ENCODE measurements around the gene PCDH9. TPM values are rescaled to one million over a fixed set of nuclear protein-coding genes. Genes with fewer than 3 reads are reported as not detected.

The PCDH9 gene
- total and polyA plus RNA-seq, 12 donors, result 2.9 to 32.0 (median 15.4) TPM

GRCh38 chr13:66503890-66504289 lies 726.2 kb downstream of the PCDH9 start:
- no peak overlapping the region for H3K27ac ChIP-seq
- H3K9me3 ChIP-seq, result no peaks in the 10 kb centered on the region
- DNase-seq, result no peak
- H3K27me3 ChIP-seq, result no peaks in the 10 kb centered on the region
- WGBS, 2 donors, result 78 to 79% methylated on average over 6 of the region's 6 CpGs
- TF ChIP-seq, protein P1, sequence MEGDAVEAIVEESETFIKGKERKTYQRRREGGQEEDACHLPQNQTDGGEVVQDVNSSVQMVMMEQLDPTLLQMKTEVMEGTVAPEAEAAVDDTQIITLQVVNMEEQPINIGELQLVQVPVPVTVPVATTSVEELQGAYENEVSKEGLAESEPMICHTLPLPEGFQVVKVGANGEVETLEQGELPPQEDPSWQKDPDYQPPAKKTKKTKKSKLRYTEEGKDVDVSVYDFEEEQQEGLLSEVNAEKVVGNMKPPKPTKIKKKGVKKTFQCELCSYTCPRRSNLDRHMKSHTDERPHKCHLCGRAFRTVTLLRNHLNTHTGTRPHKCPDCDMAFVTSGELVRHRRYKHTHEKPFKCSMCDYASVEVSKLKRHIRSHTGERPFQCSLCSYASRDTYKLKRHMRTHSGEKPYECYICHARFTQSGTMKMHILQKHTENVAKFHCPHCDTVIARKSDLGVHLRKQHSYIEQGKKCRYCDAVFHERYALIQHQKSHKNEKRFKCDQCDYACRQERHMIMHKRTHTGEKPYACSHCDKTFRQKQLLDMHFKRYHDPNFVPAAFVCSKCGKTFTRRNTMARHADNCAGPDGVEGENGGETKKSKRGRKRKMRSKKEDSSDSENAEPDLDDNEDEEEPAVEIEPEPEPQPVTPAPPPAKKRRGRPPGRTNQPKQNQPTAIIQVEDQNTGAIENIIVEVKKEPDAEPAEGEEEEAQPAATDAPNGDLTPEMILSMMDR (IDR thresholded peaks at IDR 0.05), result no peak
- intact Hi-C loops (cut with DNase I), result no loop called here
- H3K4me1 ChIP-seq, result no peaks in the 10 kb centered on the region
- no peak for ATAC-seq
- H3K4me3 ChIP-seq, result no peak overlapping the region
- H3K36me3 ChIP-seq, result no peaks in the 10 kb centered on the region

- Histone ChIP-seq H3K27me3 (no peaks in the 10 kb centered on the region), H3K4me3 (no peak overlapping the region), H3K4me1 (no peaks in the 10 kb centered on the region), H3K36me3 (no peaks in the 10 kb centered on the region), H3K9me3 (no peaks in the 10 kb centered on the region), H3K27ac (no peak overlapping the region)
- ATAC-seq (no peak), DNase-seq (no peak)
- intact Hi-C loops (cut with DNase I), result no loop called here
- TF ChIP-seq, protein P1 (IDR thresholded peaks at IDR 0.05), result no peak
Observed at GRCh38 chr13:66501181-66501580, 729.0 kb downstream of the PCDH9 start.

DNA sequence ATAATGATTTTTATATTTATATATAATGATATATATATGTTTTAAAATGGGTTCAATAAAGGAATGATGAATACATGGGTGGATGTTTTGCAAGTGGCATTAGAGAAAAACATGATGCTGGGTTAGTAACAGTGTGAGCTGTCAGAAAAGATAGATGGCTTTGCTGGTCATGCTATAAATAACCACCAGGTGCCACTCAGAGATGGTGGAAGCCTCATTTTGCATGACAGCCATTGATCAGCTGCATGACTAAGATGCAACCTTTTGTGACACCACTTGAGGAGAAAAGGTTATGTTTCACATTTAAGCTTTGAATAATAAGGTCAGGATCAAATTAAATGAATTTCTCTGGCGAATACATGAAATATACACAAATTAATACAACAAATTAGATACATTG lies 737.7 kb downstream of the PCDH9 start:
- H3K9me3 ChIP-seq, result no peaks in the 10 kb centered on the region
- 81 to 82% methylated on average over 1 of the region's 1 CpG for whole genome bisulfite sequencing, 2 donors
- intact Hi-C loops (cut with DNase I), result no loop called here
- ATAC-seq (no peak), DNase-seq (no peak)
- H3K4me1 ChIP-seq, result no peaks in the 10 kb centered on the region
- H3K36me3 ChIP-seq, result no peaks in the 10 kb centered on the region
- no peaks in the 10 kb centered on the region for H3K27me3 ChIP-seq
- H3K4me3 ChIP-seq, result no peak overlapping the region
- TF ChIP-seq, protein P1 (IDR thresholded peaks at IDR 0.05), result peak in 5 of 9 donors; percentile 13 to 25 (median 21)
- H3K27ac ChIP-seq, result no peak overlapping the region

- no peaks in the 10 kb centered on the region for H3K27me3 ChIP-seq
- TF ChIP-seq, protein P1 (IDR thresholded peaks at IDR 0.05), result no peak
- intact Hi-C loops (cut with DNase I), result no loop called here
- WGBS, 2 donors, result 81 to 84% methylated on average over 6 of the region's 6 CpGs
- H3K4me1 ChIP-seq, result no peaks in the 10 kb centered on the region
- no peak overlapping the region for H3K27ac ChIP-seq
- H3K4me3 ChIP-seq, result no peak overlapping the region
- no peak for DNase-seq
- H3K36me3 ChIP-seq, result no peaks in the 10 kb centered on the region
- H3K9me3 ChIP-seq, result no peaks in the 10 kb centered on the region
- ATAC-seq, result no peak
Observed at GRCh38 chr13:66491251-66491650, 738.9 kb downstream of the PCDH9 start.

- H3K4me1 ChIP-seq, result no peaks in the 10 kb centered on the region
- H3K9me3 ChIP-seq, result no peaks in the 10 kb centered on the region
- DNase-seq (no peak), ATAC-seq (no peak)
- TF ChIP-seq, protein P1 (IDR thresholded peaks at IDR 0.05), result no peak
- H3K27ac ChIP-seq, result no peak overlapping the region
- WGBS, 2 donors, result 72 to 76% methylated on average over 2 of the region's 2 CpGs
- no peaks in the 10 kb centered on the region for H3K27me3 ChIP-seq
- H3K4me3 ChIP-seq, result no peak overlapping the region
- intact Hi-C loops (cut with DNase I), result no loop called here
- H3K36me3 ChIP-seq, result no peaks in the 10 kb centered on the region
Observed at GRCh38 chr13:66489586-66489985, 740.5 kb downstream of the PCDH9 start.
